DOHH2 (cell line): ENCODE data around the gene PSMA2.

Experiments
- EZH2phosphoT487 ChIP-seq: fragments of 200-600 bp; sonication (generic); IDR thresholded peaks from 2 replicates; pipeline ENCODE4 v1.6.1; 2017; ENCODE audit warnings: borderline replicate concordance, mild to moderate bottlenecking, antibody characterized with exemption, low read length, moderate library complexity, mixed read lengths
- TF ChIP-seq, protein P1 (sequence below): fragments of 200-600 bp; sonication (generic); IDR thresholded peaks from one replicate; pipeline ENCODE4 v1.5.1; 2014; ENCODE audit warnings: antibody characterized with exemption, mild to moderate bottlenecking, low read depth, low read length; ENCODE audit not compliant: poor library complexity, severe bottlenecking

DNA sequence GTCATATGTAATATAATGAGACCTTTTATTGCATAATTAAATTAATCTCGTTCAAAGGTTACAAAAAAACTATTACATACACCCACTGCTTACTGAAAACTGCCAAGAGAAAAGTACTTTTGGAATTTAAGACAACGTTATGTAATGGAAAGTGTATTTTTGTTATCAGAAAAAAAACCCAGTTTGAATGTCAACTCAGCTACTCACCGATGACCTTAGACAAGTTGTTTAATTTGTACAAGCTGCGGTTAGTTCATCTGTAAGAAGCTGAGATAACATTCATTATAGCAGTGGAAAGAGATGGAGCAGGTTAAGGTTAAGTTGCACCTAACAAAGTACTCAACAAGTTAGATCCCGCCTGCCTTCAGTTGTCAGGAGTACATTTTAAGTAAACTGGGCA is 1.1 kb downstream of the PSMA2 start:
- TF ChIP-seq, protein P1, sequence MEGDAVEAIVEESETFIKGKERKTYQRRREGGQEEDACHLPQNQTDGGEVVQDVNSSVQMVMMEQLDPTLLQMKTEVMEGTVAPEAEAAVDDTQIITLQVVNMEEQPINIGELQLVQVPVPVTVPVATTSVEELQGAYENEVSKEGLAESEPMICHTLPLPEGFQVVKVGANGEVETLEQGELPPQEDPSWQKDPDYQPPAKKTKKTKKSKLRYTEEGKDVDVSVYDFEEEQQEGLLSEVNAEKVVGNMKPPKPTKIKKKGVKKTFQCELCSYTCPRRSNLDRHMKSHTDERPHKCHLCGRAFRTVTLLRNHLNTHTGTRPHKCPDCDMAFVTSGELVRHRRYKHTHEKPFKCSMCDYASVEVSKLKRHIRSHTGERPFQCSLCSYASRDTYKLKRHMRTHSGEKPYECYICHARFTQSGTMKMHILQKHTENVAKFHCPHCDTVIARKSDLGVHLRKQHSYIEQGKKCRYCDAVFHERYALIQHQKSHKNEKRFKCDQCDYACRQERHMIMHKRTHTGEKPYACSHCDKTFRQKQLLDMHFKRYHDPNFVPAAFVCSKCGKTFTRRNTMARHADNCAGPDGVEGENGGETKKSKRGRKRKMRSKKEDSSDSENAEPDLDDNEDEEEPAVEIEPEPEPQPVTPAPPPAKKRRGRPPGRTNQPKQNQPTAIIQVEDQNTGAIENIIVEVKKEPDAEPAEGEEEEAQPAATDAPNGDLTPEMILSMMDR = no peak
- no peak for TF ChIP-seq EZH2phosphoT487
